Parietal lobe (tissue), 2 donors: ENCODE measurements around the gene SERF1B. TPM values are rescaled to one million over a fixed set of nuclear protein-coding genes. Genes with fewer than 3 reads are reported as not detected.

ENCODE experiments used
- small RNA-seq: library from RNA; depleted of rRNA; stranded (forward); fragments of <200 nt; gene quantifications from one replicate; pipeline ENCODE3, GENCODE V24; 2014; ENCODE audit warnings: low replicate concordance
- total RNA-seq: library from RNA; depleted of rRNA; stranded (reverse); fragments of >200 nt; gene quantifications from one replicate; pipeline ENCODE4 v1.2.3, GENCODE V29; 2014

SERF1B gene
- total RNA-seq: 62.9 TPM

DNA sequence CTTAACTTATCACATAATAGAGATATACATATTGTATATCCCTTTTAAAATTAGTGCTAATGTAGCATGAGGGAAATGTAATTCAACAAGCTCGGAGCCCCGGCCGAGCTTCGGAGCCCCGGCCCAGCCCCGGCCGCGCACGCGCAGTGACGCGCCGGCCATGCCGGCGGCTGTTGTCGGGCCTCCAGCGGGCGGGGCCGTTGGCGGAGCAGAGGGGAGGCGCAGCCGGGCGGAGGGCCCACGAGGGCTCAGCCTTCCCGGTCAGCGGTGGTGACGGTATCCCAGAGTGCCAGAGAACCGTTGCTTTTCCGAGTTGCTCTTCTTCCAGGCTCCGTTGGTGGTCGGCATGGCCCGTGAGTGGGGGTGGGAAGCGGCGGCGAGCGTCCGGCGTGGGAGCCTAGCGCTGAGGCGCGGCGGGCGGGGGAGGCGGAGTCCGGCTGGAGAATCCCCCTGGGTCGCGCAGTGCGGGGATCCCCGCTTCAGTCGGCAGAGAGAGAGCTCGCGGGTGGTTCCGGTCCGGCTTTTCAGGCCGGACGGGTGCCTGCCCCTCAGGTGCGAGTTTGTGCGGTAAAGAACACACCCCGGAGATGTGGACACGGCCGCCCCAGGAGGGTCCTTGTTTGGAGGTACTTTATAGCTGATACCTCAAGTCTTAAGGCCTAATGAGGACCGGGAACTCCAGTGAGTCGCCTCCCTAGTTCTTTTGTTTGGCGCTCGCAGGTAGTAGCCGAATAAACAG lies at the start of gene SERF1B:
TSS of gene SERF1B (plus strand) at position 146 of the 739 bp plus-strand sequence. CDS start at position 347, 201 bp downstream.

Small RNA genes within 50 kb of the gene (small RNA-seq; reads per million reads assigned to genes)
- not detected for gene CDH12P2

Other genes starting within 250 kb of the SERF1B start
- gene SMN2, start 24.4 kb downstream of the SERF1B start, total RNA-seq: 67.0 TPM